Bone marrow (tissue), 2 donors: ENCODE data around the gene UQCC5.

Source experiments
- DNase-seq, 2 donors: peaks; one replicate each; lab custom pipeline; 2025; lab: John Stamatoyannopoulos, UW

UQCC5 gene

DNA sequence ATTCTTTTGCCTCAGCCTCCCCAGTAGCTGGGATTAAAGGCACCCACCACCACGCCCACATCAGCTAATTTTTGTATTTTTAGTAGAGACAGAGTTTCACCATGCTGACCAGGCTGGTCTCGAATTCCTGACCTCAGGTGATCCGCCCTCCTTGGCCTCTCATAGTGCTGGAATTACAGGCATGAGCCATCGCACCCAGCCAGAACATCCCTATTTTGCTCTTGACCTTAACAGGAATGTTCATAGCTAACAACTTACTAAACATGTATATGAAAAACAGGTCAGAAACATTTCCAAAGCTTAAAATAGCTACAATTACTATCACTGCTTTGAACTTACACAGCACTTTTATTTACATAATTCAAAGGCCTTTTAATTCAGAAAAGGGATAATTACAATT lies 33.7 kb downstream of the UQCC5 start:
- no peak for DNase-seq

DNA sequence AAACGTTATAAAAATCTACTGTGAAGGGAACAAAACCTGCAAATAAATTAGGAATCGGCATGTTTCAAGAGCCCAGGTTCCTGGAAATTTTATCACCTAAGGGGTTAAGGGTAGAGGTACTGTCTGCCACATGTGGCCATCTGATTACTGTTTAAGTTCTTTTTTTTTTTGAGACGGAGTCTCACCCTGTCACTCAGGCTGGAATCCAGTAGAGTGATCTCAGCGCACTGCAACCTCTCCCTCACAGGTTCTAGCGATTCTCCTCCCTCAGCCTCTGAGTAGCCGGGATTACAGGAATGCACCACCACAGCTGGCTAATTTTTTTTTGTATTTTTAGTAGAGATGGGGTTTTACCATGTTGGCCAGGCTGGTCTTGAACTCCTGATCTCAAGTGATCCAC lies 35.8 kb downstream of the UQCC5 start:
- no peak for DNase-seq

GRCh38 chr3:52574056-52574965 lies 37.9 kb downstream of the UQCC5 start:
- no peak for DNase-seq
